ENCODE measurements around the gene KLK5.
"Not testable (repeated sequence)": the region's sequence is repeated elsewhere in the genome, so short reads cannot be mapped to it uniquely, and the experiment has no call there.

Gene KLK5

GRCh38 chr19:50899569-50899968, 53.3 kb downstream of the KLK5 start:
- TF ChIP-seq POU2F2 (IDR thresholded peaks at IDR 0.05; ENCODE audit: low read depth, low read length), result no peak
- TF ChIP-seq SPI1 (IDR thresholded peaks at IDR 0.05; ENCODE audit: low read depth, low read length), result no peak
- no peak for TF ChIP-seq PAX5 (IDR thresholded peaks at IDR 0.05; ENCODE audit: insufficient read depth, low read length, severe bottlenecking)
- TF ChIP-seq POLR2A (IDR thresholded peaks at IDR 0.05; ENCODE audit: low read depth, low read length), result no peak
- no peak for TF ChIP-seq POLR2AphosphoS5 (IDR thresholded peaks at IDR 0.05; ENCODE audit: low read depth, low read length)
- no peak for TF ChIP-seq TAF1 (IDR thresholded peaks at IDR 0.05; ENCODE audit: low read depth, low read length)
- DNase-seq (ENCODE audit: insufficient read length, low spot score) (no peak), FAIRE-seq (peak; percentile 72)

- DNase-seq (ENCODE audit: insufficient read length, low spot score), result no peak
- FAIRE-seq, result no peak
- no peak for TF ChIP-seq POU2F2 (IDR thresholded peaks at IDR 0.05; ENCODE audit: low read depth, low read length)
- TF ChIP-seq POLR2A (IDR thresholded peaks at IDR 0.05; ENCODE audit: low read depth, low read length), result no peak
- TF ChIP-seq SPI1 (IDR thresholded peaks at IDR 0.05; ENCODE audit: low read depth, low read length), result no peak
- TF ChIP-seq POLR2AphosphoS5 (IDR thresholded peaks at IDR 0.05; ENCODE audit: low read depth, low read length), result no peak
- no peak for TF ChIP-seq TAF1 (IDR thresholded peaks at IDR 0.05; ENCODE audit: low read depth, low read length)
- TF ChIP-seq PAX5 (IDR thresholded peaks at IDR 0.05; ENCODE audit: insufficient read depth, low read length, severe bottlenecking), result no peak
These were observed 54.8 kb downstream of the KLK5 start for GRCh38 chr19:50898018-50898417.

- DNase-seq (ENCODE audit: insufficient read length, low spot score), result no peak
- TF ChIP-seq TAF1 (IDR thresholded peaks at IDR 0.05; ENCODE audit: low read depth, low read length), result no peak
- no peak for TF ChIP-seq POLR2AphosphoS5 (IDR thresholded peaks at IDR 0.05; ENCODE audit: low read depth, low read length)
- TF ChIP-seq POLR2A (IDR thresholded peaks at IDR 0.05; ENCODE audit: low read depth, low read length), result no peak
- TF ChIP-seq SPI1 (IDR thresholded peaks at IDR 0.05; ENCODE audit: low read depth, low read length), result no peak
- TF ChIP-seq POU2F2 (IDR thresholded peaks at IDR 0.05; ENCODE audit: low read depth, low read length), result no peak
- no peak for TF ChIP-seq PAX5 (IDR thresholded peaks at IDR 0.05; ENCODE audit: insufficient read depth, low read length, severe bottlenecking)
- no peak for FAIRE-seq
These were observed 55.2 kb downstream of the KLK5 start for GRCh38 chr19:50897612-50898011.

- DNase-seq (ENCODE audit: insufficient read length, low spot score) (no peak), FAIRE-seq (no peak)
- peak; percentile 25; the same call in 1 of the 2 replicates for TF ChIP-seq SPI1 (IDR thresholded peaks at IDR 0.05; ENCODE audit: low read depth, low read length)
- TF ChIP-seq POLR2AphosphoS5 (IDR thresholded peaks at IDR 0.05; ENCODE audit: low read depth, low read length), result no peak
These were observed 55.6 kb downstream of the KLK5 start for GRCh38 chr19:50897191-50897607.

- no peak; the same call in 1 of the 2 replicates for TF ChIP-seq POLR2AphosphoS5 (IDR thresholded peaks at IDR 0.05; ENCODE audit: low read depth, low read length)
- no peak; the same call in 1 of the 2 replicates for TF ChIP-seq POU2F2 (IDR thresholded peaks at IDR 0.05; ENCODE audit: low read depth, low read length)
- peak; percentile 99 for TF ChIP-seq PAX5 (IDR thresholded peaks at IDR 0.05; ENCODE audit: insufficient read depth, low read length, severe bottlenecking)
- 0 out of 2 replicates have a peak, but pooled peaks have one; percentile 47 for TF ChIP-seq POLR2A (IDR thresholded peaks at IDR 0.05; ENCODE audit: low read depth, low read length)
- FAIRE-seq (peak; percentile 100), DNase-seq (ENCODE audit: insufficient read length, low spot score) (peak; percentile 61)
These were observed 56.1 kb downstream of the KLK5 start for GRCh38 chr19:50896591-50897190.

GRCh38 chr19:50896089-50896590, 56.7 kb downstream of the KLK5 start:
- not testable (repeated sequence) for DNase-seq (ENCODE audit: insufficient read length, low spot score); FAIRE-seq

- no peak for FAIRE-seq
- DNase-seq (ENCODE audit: insufficient read length, low spot score), result no peak
- no peak for TF ChIP-seq POLR2AphosphoS5 (IDR thresholded peaks at IDR 0.05; ENCODE audit: low read depth, low read length)
- TF ChIP-seq PAX5 (IDR thresholded peaks at IDR 0.05; ENCODE audit: insufficient read depth, low read length, severe bottlenecking), result no peak
- no peak for TF ChIP-seq TAF1 (IDR thresholded peaks at IDR 0.05; ENCODE audit: low read depth, low read length)
These were observed 58.1 kb downstream of the KLK5 start for GRCh38 chr19:50894478-50895356.

All from GM12891 (cell line).